Uterus (tissue), 2 donors: Measurements from ENCODE around the gene PTPN11.

Source experiments
- POLR2A ChIP-seq, 2 donors: fragments of 450-650 bp; IDR thresholded peaks; one replicate each; pipeline ENCODE4 v1.6.1; 2016; ENCODE audit warnings: antibody characterized with exemption in 2 of 2, mild to moderate bottlenecking in 1 of 2, moderate library complexity in 1 of 2
- TF ChIP-seq, protein P1 (sequence below), 4 experiments: fragments of 200-600 bp in 2 of 4; fragments of 450-650 bp in 2 of 4; sonication (generic) in 2 of 4; IDR thresholded peaks; one replicate each; pipeline ENCODE4 v1.5.1; 2016 to 2019; ENCODE audit warnings: antibody characterized with exemption in 4 of 4, mild to moderate bottlenecking in 2 of 4, moderate library complexity in 1 of 4

DNA sequence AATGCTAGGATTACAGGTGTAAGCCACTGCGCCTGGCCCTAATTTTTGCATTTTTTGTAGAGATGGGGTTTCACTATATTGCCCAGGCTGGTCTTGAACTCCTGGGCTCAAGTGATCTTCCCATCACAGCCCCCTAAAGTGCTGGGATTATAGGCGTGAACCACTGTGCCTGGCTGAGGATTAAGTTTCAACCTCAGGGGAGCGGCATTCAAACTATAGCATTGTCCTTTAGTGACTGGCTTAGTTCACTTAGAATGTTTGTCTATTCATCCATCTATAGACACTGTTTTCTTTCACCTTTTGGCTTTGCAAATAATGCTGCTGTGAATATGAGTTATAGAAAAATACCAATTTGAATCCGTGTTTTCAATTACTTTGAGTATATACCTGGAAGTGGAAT, 25.2 kb downstream of the PTPN11 start:
- TF ChIP-seq, protein P1, sequence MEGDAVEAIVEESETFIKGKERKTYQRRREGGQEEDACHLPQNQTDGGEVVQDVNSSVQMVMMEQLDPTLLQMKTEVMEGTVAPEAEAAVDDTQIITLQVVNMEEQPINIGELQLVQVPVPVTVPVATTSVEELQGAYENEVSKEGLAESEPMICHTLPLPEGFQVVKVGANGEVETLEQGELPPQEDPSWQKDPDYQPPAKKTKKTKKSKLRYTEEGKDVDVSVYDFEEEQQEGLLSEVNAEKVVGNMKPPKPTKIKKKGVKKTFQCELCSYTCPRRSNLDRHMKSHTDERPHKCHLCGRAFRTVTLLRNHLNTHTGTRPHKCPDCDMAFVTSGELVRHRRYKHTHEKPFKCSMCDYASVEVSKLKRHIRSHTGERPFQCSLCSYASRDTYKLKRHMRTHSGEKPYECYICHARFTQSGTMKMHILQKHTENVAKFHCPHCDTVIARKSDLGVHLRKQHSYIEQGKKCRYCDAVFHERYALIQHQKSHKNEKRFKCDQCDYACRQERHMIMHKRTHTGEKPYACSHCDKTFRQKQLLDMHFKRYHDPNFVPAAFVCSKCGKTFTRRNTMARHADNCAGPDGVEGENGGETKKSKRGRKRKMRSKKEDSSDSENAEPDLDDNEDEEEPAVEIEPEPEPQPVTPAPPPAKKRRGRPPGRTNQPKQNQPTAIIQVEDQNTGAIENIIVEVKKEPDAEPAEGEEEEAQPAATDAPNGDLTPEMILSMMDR (IDR thresholded peaks at IDR 0.05), result no peak
- TF ChIP-seq POLR2A (IDR thresholded peaks at IDR 0.05), result no peak
